HepG2 (cell line): ENCODE results near the gene NR1H3. TPM values are rescaled to one million over a fixed set of nuclear protein-coding genes. Genes with fewer than 3 reads are reported as not detected.
A peak's percentile ranks its signal among the peaks of the same experiment; 100 is the strongest.

Source experiments
- DRAP1 ChIP-seq: IDR thresholded peaks from 2 replicates; pipeline ENCODE4 v1.6.1; 2016; ENCODE audit warnings: missing genetic modification reagents, missing compliant biosample characterization
- IRF2 ChIP-seq: IDR thresholded peaks from 2 replicates; pipeline ENCODE4 v1.6.1; 2018; ENCODE audit warnings: missing genetic modification reagents, missing compliant biosample characterization
- KLF15 ChIP-seq: sonication (generic); formaldehyde crosslinking; IDR thresholded peaks from 2 replicates; pipeline ENCODE4 v1.8.1; 2023; ENCODE audit warnings: borderline replicate concordance, mild to moderate bottlenecking, inconsistent platforms, missing genetic modification reagents, mixed read lengths
- PITX1 ChIP-seq: sonication (generic); formaldehyde crosslinking; IDR thresholded peaks from 2 replicates; pipeline ENCODE4 v1.5.1; 2020; ENCODE audit warnings: mild to moderate bottlenecking, missing genetic modification reagents
- PRDM4 ChIP-seq: sonication (generic); formaldehyde crosslinking; IDR thresholded peaks from 2 replicates; pipeline ENCODE4 v1.9.0; 2021; ENCODE audit warnings: missing genetic modification reagents, borderline replicate concordance
- REPIN1 ChIP-seq: sonication (generic); formaldehyde crosslinking; IDR thresholded peaks from 2 replicates; pipeline ENCODE4 v1.8.0; 2022; ENCODE audit warnings: missing genetic modification reagents, low read depth, mild to moderate bottlenecking, borderline replicate concordance
- ZMYM3 ChIP-seq: sonication (generic); formaldehyde crosslinking; IDR thresholded peaks from 2 replicates; pipeline ENCODE4 v1.5.1; 2020; ENCODE audit warnings: mild to moderate bottlenecking, missing genetic modification reagents
- ZNF318 ChIP-seq: sonication (generic); formaldehyde crosslinking; IDR thresholded peaks from 2 replicates; pipeline ENCODE4 v1.4.0; 2020; ENCODE audit warnings: mild to moderate bottlenecking, missing genetic modification reagents
- ZNF550 ChIP-seq: sonication (generic); formaldehyde crosslinking; IDR thresholded peaks from 2 replicates; pipeline ENCODE4 v1.4.0; 2020; ENCODE audit warnings: mild to moderate bottlenecking, missing genetic modification reagents, borderline replicate concordance
- ZNF609 ChIP-seq: sonication (generic); formaldehyde crosslinking; IDR thresholded peaks from 2 replicates; pipeline ENCODE4 v1.4.0; 2020; ENCODE audit warnings: mild to moderate bottlenecking, missing genetic modification reagents, borderline replicate concordance
- polyA plus RNA-seq, 8 experiments: library from polyadenylated mRNA; depleted of rRNA in 3 of 8; stranded (reverse) in 7 of 8; unstranded in 1 of 8; fragments of >200 nt; fragmentation: Illumina TruSeq in 4 of 8; extraction: Trizol in 4 of 8; gene quantifications; 2 replicates each; pipeline versions ENCODE4 v1.2.1 to v1.2.3, GENCODE V29; 2011 to 2016; ENCODE audit warnings: low read depth in 4 of 8, missing spikeins in 1 of 8, mixed read lengths in 1 of 8; ENCODE audit not compliant: insufficient read depth in 1 of 8
- total RNA-seq, 5 experiments: library from RNA; depleted of rRNA; stranded (reverse); fragments of >200 nt; fragmentation: Illumina TruSeq; extraction: Trizol; gene quantifications; 2 replicates each; pipeline ENCODE4 v1.2.3, GENCODE V29; 2016; ENCODE audit warnings: low read depth in 1 of 5

NR1H3 gene
- total and polyA plus RNA-seq, 2 of the 13 experiments (the other 11 are each of a cell fraction or from before 2014, with no cell fraction given): 41.8 to 102 TPM

- TF ChIP-seq ZNF609 (CRISPR knock-in tag) (no peak), PITX1 (CRISPR knock-in tag) (no peak), ZNF550 (CRISPR knock-in tag) (no peak), PRDM4 (CRISPR knock-in tag) (no peak), DRAP1 (CRISPR knock-in tag) (peak; percentile 37; the same call in 1 of the 2 replicates), IRF2 (no peak), ZNF318 (CRISPR knock-in tag) (no peak), ZMYM3 (CRISPR knock-in tag) (no peak), KLF15 (CRISPR knock-in tag) (no peak), REPIN1 (CRISPR knock-in tag) (no peak)
Measured at GRCh38 chr11:47213950-47214565, 43.7 kb upstream of the NR1H3 start (continued).
